ENCODE results near the gene NTF3. TPM values are rescaled to one million over a fixed set of nuclear protein-coding genes. Genes with fewer than 3 reads are reported as not detected.

The NTF3 gene
- total RNA-seq, 1 experiment from 2014 or later, result not detected

DNA sequence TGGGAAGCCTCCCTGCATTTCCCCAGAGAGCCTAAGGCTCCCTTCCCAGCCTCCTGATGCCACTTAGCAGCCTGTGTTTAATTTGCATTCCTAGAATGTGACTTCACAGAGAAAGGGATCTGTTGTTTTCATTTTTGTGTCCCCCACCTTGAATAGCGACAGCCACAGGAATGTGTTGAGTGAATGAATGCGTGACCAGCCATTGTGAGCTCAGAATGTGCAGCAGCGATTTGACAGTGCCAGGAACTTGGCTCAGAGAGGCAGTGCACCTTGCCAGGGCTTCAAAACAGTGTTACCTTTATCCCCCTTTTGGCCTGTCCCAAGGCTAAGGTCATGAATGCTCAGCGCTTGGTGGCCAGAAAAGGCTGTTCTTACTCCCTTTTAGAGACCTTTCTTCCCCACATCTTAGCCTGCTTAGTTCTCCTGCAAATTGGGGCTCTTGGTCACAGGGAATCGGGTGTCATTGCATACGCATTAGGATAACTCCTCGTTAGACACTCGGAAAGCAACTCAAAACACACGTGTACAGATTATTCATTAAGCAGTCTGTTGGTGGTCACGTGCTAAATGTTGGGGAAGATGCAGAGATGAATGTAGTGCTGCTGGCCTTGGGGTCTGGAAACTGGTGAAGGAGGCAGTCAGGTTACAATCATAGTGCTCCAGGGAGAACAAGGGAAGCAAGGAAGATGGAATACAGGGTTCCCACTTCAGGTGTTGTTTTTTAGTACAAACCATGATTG lies 9.8 kb downstream of the NTF3 start:
- CTCF ChIA-PET, result interaction anchor here (0.7 to 3.7 kb wide), 3 partner anchors 13 to 269 kb away, joined by 3 to 16 read pairs (median 4); no protein-coding TSS in a partner anchor
- Histone ChIP-seq H3K9me3 (ENCODE audit: control insufficient read depth in 1 of 2, insufficient read depth in 1 of 2, low read depth in 1 of 2, low read length in 2 of 2) (no peaks in the 10 kb centered on the region), H3K36me3 (ENCODE audit: control insufficient read depth in 1 of 2, insufficient read depth in 2 of 2, low read length in 2 of 2) (no peaks in the 10 kb centered on the region), H3K27me3 (ENCODE audit: insufficient read depth, low read length) (peaks cover 43% of the 10 kb centered on the region), H3K4me2 (ENCODE audit: low read length) (no peak overlapping the region), H3K79me2 (ENCODE audit: insufficient read depth, low read length) (no peaks in the 10 kb centered on the region), H3K9me2 (ENCODE audit: insufficient read depth) (no peaks in the 10 kb centered on the region), H3K4me1 (ENCODE audit: control insufficient read depth in 1 of 2, insufficient read depth in 2 of 2, low read length in 2 of 2) (peaks cover 0 to 13% of the 10 kb centered on the region in 2 experiments; a peak in 3 of 4 replicates), H3K9ac (ENCODE audit: low read length) (no peak overlapping the region), H2AFZ (ENCODE audit: low read depth, low read length, poor library complexity, severe bottlenecking) (no peak overlapping the region), H4K20me1 (ENCODE audit: insufficient read depth) (no peaks in the 10 kb centered on the region), H3K27ac (ENCODE audit: low read depth, low read length) (no peak overlapping the region), H3K4me3 (replicated peaks in 1 of 2; ENCODE audit: low read depth in 1 of 2, low read length in 2 of 2) (no peak overlapping the region)
- no TSS peak for BruUV-seq (replicated peaks)
- intact Hi-C loops (cut with micrococcal nuclease), result loop anchor here (1.0 to 5.0 kb wide), 5 partner anchors 241 to 584 kb away; no protein-coding TSS in a partner anchor
- RAD21 ChIA-PET (ENCODE audit: low non-redundant PET in 1 of 2, low total read pairs in 2 of 2, uncharacterized antibody in 2 of 2, unreplicated experiment in 2 of 2), result interaction anchor here in 1 of 2 experiments (1.0 kb wide), 1 partner anchor 242 kb away, joined by 3 read pairs; no protein-coding TSS in a partner anchor
- no peak for DNase-seq (ENCODE audit: low read depth, low spot score)
- peak; percentile 38; the same call in 1 of the 2 replicates for ATAC-seq
- POLR2A ChIA-PET, result no interaction called here
- no peak for TF ChIP-seq POLR2A (IDR thresholded peaks at IDR 0.05; ENCODE audit: borderline replicate concordance, extremely low read depth, insufficient read depth, insufficient read length)
- TF ChIP-seq CEBPB (IDR thresholded peaks at IDR 0.05; ENCODE audit: low read depth), result no peak
- TF ChIP-seq TCF7L2 (IDR thresholded peaks at IDR 0.05; ENCODE audit: borderline replicate concordance, extremely low read depth, insufficient read depth, insufficient read length), result no peak
- TF ChIP-seq ZBTB33 (IDR thresholded peaks at IDR 0.05; ENCODE audit: extremely low read depth, insufficient replicate concordance, low read length), result no peak
- TF ChIP-seq MAX (IDR thresholded peaks at IDR 0.05), result no peak
- no peak for TF ChIP-seq CTCF (IDR thresholded peaks at IDR 0.05 in 2 of 3, conservative IDR thresholded peaks at IDR 0.05 in 1 of 3; ENCODE audit: borderline replicate concordance in 1 of 3, insufficient read depth in 1 of 3, low read depth in 2 of 3, low read length in 2 of 3)
- TF ChIP-seq ELF1 (IDR thresholded peaks at IDR 0.05; ENCODE audit: borderline replicate concordance, low read depth), result no peak
- no peak for TF ChIP-seq JUND (IDR thresholded peaks at IDR 0.05)
- TF ChIP-seq ZNF274 (IDR thresholded peaks at IDR 0.05; ENCODE audit: low read depth, low read length), result no peak
- TF ChIP-seq EZH2 (IDR thresholded peaks at IDR 0.05), result no peak
- TF ChIP-seq FOSL1 (IDR thresholded peaks at IDR 0.05; ENCODE audit: low read depth), result no peak
- no peak for TF ChIP-seq RAD21 (IDR thresholded peaks at IDR 0.05; ENCODE audit: low read depth)
- TF ChIP-seq SRF (IDR thresholded peaks at IDR 0.05; ENCODE audit: low read depth), result no peak
- no peak for TF ChIP-seq CBX3 (IDR thresholded peaks at IDR 0.05; ENCODE audit: low read depth)
- no peak for TF ChIP-seq YY1 (IDR thresholded peaks at IDR 0.05; ENCODE audit: extremely low read depth, insufficient replicate concordance, low read depth, low read length)
- TF ChIP-seq SIN3A (IDR thresholded peaks at IDR 0.05; ENCODE audit: low read depth), result no peak
- TF ChIP-seq ATF3 (IDR thresholded peaks at IDR 0.05), result no peak
- TF ChIP-seq SP1 (IDR thresholded peaks at IDR 0.05; ENCODE audit: low read depth), result no peak
